MV-4-11 (cell line): Measurements from ENCODE around the gene LCP2.

Source experiments
- DNase-seq: peaks from one replicate; lab custom pipeline; 2025; lab: John Stamatoyannopoulos, UW

The LCP2 gene

DNA sequence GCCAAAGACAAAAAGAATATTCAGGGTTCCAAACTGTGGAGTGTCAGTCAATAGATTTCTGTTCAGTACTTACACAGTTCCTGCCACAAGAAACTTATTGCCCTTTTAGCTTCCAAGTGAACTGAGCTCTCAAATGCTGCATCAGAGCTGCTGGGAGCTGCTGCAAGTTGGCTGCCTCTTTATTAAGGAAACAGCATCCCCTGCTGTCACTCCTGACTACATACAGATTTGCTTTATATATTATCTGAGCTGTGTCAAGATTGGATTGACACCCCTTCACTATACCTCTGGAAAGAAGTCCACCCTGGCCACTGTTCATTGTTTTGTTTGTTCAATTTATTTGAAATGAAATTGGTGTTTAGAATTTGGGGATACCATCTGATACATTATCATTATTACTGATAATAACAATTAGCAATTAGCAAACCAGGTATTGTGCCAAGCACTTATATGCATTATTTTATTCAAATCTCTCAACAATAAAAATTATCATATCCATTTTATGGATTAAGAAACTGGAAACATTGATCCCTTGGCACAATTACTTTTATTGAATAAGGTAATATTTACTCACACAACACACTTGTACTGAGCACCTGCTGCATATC, 81.2 kb downstream of the LCP2 start:
- peak; percentile 43 for DNase-seq

DNA sequence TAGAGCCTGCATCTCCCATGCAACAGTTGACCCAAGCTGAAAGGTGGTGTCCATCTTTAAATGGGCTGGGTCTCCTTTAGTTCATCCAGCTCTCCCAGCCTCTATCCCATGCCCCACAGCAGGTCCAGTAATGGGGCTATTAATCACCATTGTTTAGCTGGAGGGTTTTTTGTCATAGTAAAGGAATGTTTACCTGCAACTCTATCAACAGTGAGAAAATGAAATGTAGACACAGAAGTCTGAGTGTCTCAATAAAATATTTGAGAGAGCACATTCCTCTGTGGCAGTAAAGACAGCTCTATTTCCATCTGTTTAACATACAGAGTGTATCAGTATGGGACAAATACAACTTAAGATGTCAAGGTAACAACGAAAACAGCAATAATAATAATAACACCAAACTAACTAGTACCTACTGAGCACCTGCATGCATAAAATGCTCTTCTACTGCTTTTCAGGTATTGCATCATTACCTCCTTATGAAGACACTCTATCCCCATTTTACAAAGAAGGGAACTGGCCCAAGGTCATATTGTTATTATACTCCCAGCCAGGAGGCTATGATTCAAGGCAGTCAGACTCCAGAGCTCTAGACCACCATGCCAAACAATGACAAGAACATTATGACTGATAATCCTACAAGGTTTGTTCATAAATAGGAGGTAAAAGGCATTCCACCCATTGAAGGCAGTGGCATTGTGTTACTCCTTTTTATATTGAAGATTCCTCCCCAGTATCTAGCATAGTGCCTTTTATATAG, 85.8 kb downstream of the LCP2 start:
- DNase-seq: no peak

DNA sequence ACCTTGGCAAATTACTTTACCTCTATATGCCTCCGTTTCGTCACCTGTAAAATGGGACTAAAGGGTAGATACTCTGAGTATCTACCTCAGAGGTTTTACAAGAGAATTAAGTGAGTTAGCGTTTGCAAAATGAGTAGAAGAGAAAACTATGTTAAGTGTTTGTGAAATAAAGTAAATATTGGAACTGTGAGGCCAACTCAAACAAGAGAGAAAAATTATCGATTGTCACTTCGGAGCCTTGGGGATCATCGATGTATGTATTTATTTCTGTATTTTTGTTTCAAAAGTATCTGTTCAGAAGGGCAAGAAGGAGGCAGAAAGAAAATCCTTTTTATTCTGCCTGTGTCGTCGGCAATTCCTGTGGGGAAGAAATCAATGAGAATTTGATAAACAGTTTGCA, 90.6 kb downstream of the LCP2 start:
- DNase-seq: no peak

DNA sequence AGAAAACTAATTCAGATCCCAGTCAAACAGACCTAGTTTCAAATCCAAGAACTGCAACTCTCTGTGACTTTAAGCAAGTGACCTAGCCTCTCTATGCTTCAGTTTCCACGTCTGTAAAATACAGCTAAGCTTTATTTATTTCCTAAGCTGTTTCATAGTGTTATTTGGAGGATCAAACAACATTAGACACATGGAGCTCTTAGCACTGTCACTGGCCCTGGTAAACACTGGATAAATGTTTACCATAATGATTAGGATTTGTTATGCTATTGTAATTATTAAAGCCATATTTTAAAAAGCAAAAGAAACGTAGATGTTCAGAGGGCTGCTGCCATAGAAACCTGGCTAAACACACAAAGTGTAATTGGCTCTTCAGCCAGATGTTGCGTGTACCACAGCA, 91.4 kb downstream of the LCP2 start:
- no peak for DNase-seq

DNA sequence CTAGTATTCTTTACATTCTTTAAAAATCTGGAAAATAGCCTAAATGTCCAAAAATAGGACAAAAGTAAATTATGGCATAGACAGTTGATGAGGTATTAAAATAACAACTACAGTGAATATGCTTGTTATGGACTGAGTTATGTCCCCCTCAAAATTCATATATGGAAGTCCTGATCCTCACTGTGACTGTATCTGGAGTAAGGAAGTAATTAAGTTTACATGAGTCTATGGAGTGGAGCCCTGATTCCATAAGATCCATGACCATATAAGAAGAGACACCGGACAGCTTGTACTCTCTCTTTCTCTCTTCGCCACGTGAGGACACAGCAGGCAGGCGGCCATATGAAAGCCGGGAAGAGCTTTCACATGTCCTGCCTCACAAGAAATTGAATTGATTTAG, 93.4 kb downstream of the LCP2 start:
- DNase-seq: no peak

DNA sequence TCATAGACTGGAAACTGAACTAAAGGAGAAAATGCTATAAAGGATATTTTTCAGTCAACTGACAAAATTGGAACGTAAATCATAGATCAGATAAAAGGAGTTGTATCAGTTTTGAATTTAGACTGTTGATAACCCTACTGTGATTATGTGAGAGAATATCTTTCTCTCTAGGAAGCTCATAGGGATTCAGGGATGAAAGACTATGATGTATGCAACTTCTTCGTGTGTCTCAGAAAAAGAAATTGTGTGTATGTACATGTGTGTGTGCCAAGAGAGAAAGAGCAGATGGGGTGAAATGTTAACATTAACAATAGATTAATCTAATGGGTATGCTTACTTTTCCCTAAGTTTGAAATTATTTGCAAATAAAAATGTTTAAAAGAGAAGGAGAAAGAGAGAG, 95.5 kb downstream of the LCP2 start:
- DNase-seq: no peak

DNA sequence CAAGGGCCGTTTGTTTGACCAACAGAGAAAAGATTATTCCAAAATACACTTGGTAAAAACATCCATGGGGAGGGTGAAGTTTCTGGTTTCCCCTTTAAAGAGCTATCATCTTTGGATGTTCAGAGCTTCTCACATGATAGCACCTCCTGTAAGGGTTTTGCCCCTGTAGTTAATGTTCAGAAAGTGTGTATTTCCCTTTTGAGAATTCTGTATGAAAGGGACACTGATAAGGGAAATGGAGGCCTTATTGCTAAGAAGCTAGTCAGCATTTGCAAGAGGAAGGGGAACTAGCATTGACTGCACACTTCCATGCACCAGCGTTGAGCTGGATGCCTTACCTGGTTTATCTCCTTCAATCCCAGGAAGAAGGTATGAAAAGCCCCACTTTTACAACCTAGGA, 96.3 kb downstream of the LCP2 start:
- DNase-seq: no peak

DNA sequence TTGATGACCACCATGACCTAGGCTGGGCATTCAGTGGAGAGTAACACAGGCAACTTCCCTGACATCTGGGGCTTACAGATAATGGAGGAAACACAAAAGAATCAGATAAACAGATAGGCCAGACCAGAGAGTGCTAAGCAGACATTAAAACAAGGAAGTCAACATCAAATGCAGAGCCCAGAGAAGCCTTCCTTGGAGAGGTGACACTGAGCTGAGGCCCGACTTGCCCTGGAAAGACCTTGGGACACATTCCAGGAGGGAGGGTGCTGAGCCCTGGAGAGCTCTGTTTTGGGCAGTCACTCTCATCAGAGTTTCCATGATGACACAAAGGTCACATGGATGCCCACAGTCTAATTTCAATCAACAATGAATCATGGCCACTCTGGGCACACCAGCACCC, 96.7 kb downstream of the LCP2 start:
- DNase-seq: no peak
